NB4 (cell line): ENCODE data around the gene EEF1A1.

Experiments used
- CTCF ChIP-seq: IDR thresholded peaks from one replicate; pipeline ENCODE4 v1.5.1; 2012; ENCODE audit warnings: low read depth, low read length
- MAX ChIP-seq: IDR thresholded peaks from 2 replicates; pipeline ENCODE4 v1.6.1; 2011; ENCODE audit warnings: low read depth, low read length
- POLR2A ChIP-seq: IDR thresholded peaks from 2 replicates; pipeline ENCODE4 v1.6.1; 2011; ENCODE audit warnings: mild to moderate bottlenecking; ENCODE audit not compliant: insufficient read length; ENCODE audit errors: extremely low read depth

GRCh38 chr6:73477407-73477806, 43.4 kb downstream of the EEF1A1 start:
- TF ChIP-seq POLR2A (no peak), CTCF (no peak), MAX (no peak)
